OCI-M1 (cell line): ENCODE data around the gene TPSG1.
"Not testable (repeated sequence)": the region's sequence is repeated elsewhere in the genome, so short reads cannot be mapped to it uniquely, and the experiment has no call there.

ENCODE experiments used
- DNase-seq: peaks from one replicate; lab custom pipeline; 2025; lab: John Stamatoyannopoulos, UW

Gene TPSG1

DNA sequence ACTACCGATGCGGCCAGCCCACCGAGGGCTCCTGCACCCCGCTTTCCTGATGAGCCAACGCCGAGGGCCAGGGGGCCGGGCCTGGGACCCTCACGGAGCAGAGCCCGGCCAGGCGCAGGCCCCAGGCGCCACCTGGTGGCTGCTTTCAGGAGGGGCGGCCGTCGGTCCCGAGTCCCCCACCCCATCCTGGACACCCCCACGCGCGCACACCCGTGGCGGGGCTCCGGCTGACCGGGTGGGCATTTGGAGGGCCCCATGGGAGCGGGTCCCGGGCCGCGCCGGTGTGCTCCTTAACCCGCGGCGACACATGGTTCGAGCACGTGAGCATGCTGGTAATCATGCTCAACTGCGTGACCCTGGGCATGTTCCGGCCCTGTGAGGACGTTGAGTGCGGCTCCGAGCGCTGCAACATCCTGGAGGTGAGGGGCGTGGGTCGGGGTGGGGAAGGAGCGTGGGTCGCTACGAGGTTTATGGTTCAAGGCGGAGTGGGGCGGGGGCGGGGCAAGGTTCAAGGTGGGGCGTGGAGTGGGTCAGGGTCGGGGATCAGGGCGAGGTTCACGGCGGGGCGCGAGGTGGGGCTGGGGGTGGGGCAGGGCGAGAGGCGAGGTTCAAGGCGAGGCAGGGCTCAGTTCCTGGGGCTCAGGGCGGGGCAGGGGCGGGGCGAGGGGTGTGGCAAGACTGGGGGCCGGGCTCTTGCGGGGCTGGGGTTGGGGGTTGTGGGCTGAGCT is 30.2 kb downstream of the TPSG1 start:
- DNase-seq: no peak

DNA sequence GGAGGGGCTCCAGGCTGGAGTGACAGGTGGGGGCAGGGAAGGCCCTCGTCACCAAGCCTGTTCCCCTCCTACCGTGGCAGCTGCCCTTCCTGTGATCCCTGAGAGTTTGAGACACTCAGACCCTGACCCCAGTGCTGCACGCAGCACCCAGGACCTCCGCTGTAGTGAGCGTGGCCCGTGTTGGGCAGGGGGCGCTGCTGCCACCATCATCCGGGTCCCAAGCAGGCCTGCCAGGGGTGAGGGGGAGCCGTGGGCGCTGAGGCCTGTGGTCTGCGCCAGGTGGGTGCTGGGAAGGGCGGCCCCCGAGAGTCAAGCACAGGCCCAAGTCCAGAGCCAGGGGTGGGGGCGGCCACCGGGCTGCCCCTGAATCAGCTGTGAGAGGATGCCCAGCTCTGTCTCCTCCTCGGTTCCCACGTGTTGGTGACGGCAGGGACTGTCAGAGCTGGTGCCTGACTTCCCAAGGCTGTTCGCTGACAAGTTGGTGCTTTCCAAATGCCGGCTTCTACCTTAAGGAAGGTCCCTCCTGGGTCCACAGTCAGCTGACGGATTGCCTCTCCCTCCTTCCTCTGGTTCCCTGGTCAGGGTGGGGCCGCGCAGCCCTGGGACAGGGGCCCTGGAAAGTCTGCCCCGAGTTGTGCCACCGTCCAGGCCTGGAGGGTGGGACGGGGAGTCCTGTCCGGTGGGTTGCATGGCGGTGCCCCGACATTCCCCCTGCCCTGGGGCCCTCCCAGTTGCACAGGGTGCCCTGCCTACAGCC is 31.1 kb downstream of the TPSG1 start:
- no peak for DNase-seq

DNA sequence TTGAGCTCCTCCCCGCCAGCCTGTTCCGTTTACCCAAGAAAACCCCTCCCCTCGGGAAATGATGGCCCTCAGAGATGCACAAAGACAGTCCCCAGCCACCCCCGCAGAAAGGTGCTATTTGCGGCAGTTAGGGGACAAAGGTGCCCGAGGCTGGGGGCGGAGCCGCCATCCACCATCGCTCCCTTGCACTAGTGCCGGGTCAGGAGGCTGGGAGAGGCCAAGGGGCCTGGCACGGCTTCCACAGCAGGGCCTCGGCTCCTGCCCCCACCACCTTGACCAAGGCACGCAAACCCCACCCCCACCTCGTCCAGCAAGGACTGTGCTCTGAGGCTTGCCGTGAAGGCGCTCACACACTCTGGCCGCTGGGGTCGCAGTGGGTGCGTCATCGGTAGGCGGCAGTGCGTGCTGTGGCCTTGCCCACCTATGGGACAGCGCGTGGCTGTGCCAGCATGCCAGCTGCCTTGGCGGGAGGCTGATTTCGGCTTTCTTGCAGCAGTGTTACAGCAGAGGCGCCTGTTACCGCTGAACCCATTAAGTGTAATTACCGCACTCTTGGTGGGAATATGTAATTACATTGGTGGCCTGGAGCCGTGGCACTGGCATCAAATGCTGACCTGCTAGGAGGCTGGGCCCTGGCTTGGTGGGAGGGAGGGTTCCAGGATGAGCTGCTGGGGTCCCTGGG is 31.8 kb downstream of the TPSG1 start:
- DNase-seq: no peak

DNA sequence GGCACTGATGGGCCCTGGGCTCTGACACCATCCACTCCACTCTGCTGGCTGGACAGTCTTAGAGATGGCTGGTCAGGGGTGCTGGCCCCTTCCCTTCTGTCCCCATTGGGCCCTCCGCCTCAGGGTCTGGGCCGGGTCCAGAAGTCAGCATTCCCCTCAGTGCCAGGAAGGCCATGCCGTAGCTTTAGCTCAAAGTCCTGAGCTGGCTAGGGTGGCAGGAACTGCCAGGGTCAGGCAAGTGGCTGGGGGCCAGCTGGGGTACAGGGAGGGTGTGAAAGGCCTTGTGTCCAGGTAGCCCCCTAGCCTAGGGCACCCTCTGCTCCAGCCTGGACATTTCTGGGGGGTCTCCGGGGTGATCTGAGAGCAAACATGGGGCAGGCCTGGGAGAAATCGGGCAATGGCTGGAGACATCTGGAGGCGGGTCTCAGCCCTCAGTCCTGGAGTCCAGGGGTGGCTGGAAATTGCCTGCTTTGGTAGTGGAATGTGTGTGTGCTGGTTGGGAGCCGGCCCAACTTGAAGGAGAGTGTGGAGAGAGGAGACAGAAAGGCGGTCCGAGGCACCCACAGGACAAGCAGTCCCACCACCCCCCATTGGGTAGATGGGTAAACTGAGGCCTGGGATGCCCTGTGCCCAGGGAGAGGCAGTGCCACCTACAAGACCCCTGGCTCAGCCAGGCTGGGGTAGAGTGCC is 32.5 kb downstream of the TPSG1 start:
- no peak for DNase-seq

DNA sequence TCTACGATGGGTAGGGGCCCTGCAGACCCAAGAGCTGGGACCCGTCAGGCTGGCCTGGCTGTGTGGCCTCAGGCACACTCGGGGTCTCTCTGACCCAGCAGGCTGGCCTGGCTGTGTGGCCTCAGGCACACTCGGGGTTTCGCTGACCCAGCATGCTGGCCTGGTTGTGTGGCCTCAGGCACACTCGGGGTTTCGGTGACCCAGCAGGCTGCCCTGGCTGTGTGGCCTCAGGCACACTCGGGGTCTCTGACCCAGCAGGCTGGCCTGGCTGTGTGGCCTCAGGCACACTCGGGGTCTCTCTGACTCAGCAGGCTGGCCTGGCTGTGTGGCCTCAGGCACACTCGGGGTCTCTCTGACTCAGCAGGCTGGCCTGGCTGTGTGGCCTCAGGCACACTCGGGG is 34.3 kb downstream of the TPSG1 start:
- not testable (repeated sequence) for DNase-seq

DNA sequence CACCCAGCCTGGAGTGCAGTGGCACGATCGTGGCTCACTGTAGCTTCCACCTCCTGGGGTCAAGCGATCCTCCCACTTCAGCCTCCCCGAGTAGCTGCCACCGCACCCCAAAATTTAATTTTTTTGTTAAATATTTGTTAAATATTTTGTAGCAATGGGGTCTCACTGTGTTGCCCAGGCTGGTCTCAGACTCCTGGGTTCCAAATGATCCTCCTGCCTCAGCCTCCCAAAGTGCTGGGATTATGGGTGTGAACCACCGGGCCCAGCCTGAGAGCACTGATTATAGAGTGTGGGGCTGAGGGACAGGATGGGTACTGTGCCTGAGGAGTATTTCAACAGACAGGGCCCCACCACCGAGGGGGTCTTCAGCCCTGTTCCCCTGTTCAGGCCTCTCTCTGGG is 35.6 kb downstream of the TPSG1 start:
- no peak for DNase-seq

DNA sequence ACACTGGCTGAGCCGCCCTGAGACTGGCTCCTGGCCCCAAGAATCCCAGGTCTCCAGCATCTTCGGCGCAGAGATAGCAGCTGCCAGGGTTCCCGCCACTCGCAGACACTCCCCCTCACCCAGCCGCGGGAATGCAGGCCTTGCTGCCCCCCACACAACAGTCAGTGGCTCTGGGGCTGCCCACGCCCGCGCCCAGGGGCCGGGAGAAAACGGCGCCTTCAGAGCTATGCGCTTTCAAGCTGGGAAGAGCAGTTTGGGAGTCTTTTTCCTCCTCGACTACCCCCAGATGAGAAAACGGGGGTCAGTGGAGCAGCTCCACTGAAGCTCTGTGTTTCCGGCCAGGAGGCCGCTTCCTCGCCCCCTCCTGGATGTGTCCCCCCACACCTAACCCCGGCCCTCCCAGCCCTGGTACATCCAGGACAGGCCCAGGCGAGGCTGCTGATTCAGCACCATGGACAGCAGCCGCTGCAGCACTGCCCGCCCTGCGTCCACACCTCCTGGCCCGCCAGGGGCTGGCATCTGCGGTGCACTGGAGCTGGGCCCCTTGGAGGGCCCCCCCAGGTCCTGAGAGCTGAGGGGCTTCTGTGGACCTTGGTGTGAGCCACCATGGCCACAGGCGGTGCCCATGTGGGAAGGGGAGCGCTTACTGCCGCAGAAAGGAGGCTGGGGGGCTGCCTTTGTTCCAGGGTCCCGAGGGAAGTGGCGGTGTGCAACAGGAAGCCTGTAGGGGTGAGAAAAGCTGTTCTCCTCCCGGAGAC is 36.5 kb downstream of the TPSG1 start:
- peak; percentile 52 for DNase-seq

DNA sequence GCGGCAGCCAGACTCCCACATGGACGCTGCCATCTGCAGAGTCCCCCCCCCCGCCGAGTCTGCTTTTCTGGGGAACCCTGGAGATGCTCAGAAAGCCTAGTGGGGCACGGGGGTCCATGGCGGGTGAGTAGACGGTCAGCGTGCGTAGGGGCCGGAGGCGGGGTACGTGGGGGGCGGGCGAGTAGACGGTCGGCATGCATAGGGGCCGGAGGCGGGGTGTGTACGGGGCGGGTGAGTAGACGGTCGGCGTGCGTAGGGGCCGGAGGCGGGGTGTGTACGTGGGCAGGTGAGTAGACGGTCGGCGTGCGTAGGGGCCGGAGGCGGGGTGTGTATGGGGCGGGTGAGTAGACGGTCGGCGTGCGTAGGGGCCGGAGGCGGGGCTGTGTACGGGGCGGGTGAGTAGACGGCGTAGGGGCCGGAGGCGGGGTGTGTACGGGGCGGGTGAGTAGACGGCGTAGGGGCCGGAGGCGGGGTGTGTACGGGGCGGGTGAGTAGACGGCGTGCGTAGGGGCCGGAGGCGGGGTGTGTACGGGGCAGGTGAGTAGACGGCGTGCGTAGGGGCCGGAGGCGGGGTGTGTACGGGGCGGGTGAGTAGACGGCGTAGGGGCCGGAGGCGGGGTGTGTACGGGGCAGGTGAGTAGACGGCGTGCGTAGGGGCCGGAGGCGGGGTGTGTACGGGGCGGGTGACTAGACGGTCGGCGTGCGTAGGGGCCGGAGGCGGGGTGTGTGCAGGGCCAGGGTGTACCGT is 39.4 kb downstream of the TPSG1 start:
- DNase-seq: not testable (repeated sequence)

DNA sequence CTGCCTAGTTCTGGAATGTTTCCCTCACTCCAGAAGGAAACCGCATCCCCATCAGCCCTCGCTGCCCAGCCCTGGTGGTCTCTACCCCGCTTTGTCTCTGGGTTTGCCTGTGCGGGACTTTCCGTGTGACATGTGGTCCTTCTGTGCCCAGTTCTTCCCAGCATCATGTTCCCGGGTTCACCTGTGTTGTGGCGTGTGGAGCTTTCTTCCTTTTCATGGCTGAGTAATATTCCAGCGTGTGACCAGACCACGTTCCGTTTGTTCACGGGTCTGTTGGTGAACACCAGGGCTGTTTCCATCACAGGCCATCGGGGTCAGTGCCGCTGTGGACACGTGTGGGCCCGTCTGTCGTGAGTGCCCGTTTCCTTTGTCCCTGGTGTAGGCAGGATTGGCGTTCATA is 40.1 kb downstream of the TPSG1 start:
- no peak for DNase-seq

DNA sequence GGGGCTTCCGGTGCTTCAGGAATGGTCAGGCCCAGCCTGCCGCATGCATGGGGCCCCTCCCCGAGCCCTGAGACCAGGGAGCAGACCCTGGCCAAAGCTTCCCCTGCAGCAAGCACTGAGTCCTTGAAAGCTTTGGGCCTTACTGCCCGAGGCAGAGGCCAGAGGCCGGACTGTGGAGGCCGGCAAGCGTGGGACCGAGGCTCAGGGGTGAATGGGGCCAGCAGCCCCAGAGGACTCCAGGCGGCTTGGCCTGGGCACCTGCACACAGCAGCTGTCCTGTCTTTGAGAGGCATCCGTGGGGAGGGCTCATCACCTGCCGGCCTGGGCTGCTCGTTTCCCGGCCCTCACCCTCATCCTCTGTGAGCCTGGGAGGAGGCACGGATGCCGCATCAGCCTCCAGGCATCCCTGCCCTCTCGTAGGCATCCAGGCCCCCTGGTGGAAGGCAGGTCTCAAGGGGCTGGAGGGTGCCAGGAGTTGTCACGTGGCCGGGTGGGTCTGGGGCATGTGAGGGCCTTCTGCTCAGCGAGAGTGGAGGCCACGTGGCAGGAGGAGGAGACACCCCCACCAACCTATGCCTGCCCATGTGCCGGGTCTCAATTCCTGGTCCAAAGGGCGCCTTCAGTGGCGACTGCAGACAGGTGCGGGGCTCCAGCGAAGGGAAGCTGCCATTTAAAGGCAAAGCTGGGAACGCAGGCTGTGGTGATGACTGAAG is 40.8 kb downstream of the TPSG1 start:
- DNase-seq: no peak

DNA sequence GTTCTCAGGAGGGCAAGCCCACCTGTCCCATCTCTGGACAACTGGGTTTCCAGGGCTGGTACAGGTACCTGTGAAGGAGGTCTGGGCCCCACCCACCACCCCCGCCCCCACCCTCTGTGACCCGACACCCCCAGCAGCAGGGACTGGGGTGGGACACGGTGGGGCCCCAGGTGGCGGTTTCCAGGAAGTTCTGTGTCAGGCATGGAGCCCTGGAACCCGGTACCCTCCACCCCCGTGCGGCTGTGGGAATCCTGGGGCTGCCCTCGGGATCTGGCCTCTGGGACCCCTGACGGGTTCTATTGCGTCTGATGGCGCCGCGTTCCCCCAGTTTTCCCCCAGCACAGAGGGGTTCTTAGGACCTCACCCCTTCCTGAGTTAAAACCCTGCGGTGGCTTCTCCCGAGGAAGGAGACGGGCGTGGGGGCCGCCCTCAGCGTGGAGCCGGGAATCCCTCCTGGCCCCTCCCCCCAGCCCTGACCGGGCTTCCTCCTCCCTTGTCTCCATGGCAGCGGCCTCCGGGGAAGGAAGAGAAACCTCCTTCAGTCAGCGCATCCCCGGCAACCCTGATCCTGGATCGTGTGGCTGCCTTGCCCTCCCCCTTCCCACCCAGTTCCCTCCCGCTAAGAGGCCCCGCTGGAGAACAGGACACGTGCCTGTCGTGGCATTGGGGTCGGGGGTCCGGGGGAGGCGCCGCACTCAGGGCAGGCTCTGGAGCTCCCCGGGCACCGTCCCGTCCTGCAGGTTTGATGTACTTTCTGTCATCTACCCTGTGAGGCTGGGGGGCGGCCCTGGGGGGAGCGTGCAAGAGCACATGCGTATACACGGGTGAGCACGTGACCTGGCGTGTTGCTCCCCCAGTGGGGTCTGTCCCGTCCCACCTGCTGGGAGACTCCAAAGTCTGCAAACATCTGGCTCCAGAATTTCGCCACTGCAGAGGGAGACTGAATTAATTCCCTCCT is 41.8 kb downstream of the TPSG1 start:
- no peak for DNase-seq

DNA sequence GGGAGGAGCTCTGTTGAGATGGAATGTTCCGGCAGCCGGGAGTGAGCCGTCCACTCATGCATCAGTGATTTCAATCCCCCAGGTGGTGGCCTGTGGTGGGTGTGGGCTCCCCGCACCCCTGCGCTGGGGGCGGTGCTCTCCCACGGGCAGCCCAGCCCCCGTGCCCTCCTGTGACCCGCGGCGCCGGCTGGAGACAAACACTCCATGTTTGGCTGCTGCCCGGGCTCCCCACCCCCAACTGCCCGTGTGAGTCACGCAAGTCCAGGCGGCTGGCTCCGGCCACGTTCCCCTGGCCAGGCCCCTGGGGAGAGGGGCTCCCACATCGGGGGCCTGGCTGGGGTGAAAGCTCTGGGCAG is 42.8 kb downstream of the TPSG1 start:
- no peak for DNase-seq

DNA sequence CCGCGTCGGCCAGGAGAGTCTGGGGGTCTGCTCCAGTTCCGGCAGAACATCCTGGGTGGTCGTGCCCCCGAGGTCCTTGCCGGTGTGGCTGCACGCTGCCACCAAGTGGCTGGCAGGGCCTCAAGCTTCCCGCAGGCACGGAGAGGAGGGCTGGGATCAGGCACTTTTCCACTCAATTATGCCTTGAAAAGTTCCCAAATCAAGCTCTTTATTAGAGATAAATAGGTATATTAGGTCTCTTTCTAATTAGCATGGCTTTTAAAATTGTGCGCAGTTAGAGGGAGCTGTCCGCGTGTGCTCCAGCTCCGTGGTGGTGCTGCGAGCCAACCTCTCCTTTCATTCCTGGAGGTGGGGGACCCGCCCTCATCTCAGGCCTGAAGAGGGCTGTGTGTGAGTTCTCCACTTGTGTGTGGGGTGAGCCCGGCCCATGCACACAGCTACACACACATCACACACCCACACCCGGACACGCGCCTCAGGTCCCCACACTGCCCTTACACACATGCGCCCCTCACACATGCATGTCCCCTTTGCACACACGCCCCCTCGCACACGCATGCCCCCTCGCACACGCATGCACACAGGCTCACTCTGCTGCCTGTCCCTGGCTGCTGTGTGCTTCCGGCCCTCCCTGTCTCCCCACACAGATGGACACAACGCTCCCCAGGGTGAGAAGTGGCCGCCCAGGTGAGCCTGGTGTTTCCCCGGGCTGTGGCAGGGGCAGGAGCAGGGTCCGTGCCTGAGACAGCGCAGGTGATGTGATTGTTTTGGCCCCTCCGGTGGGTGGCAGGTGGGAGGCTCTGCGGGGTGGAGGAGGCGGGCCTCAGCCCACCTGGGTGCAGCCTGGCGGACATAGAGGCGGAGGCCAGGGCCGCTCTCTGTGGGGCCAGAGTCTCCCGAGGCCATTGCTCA is 43.4 kb downstream of the TPSG1 start:
- DNase-seq: no peak

DNA sequence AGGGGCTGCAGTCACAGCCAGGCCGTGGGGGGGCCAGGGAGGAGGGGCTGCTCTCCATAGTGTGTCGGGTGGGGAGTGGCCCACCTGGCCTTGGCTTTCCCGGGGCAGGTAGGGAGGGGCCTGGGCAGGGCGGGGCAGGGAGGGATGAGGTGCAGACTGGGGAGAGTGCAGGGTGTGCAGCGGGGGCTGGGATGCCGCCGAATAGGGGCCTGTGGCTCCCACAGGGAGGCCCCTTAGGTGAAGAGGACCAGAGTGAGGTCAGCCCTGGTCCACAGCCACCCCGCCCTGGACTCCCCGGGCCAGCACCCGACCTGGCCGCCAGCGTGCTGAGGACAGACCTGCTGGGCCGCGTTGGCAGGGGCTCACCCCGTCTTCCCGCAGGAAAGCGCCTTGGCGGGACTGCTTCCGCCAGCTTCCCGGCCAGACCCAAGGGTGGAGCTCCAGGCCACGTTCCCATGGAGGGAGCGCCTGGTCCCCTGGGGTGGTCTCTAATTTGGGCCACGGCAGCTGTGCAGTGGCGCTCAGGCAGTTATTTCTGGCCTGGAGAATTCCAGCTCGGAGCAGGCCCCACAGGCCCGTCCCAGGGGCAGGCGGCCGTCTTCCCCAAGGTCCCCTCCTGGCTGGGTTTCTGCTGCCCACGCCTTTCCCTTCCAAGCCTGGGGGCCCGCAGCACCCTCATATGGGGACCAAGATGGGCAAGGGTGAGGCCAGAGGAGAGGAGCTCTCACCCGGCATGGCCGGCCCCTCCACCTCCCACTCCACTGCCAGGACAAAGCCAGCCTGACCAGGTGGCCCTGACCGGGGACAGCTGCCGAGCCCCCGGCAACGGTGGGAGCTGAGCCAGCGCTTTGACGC is 44.3 kb downstream of the TPSG1 start:
- DNase-seq: no peak

DNA sequence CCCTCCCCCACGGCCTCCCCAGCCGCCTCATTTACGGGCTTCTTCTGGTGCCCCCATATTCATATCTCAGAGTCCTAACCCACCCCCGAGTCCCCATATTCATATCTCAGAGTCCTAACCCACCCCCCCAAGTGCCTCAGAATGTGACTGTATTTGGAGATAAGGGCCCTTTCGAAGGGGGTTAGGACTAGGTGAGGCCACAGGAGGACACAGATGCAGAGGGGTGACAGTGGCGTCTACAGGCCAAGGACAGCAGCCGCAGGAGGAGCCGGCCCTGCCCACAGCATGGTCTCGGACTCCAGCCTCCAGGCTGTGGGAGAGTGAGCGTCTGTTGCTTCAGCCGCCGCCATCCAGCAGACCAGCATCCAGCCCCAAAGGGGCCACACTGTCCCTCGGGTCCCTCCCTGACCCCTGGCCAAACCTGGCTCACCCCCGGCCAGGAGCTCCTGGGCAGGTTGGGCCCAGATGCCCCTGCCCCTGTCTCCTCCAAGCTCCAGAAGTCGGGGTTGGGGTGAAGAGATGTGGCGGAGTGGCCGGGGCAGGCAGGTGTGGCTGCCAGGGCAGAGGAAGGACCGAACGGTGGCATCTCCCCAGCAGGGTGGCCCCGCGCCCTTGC is 46.7 kb downstream of the TPSG1 start:
- DNase-seq: peak; percentile 6

DNA sequence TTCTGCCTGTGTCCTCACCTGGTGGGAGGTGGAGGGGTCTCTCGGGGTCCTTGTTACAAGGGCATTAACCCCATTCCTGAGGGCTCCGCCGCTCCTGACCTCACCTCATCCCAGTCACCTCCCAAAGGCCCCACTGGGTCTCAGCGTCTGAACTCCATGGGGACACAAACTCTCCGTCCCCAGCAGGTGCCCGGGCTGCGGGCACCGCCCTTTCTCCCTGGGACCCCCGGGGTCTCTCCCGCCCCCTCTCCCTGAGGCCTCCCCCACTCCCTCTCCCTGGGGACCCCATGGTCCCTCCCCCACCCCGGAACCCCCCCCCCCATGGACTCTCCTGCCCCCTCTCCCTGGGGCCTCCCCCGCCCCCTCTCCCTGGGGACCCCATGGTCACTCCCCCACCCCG is 47.3 kb downstream of the TPSG1 start:
- DNase-seq: no peak

DNA sequence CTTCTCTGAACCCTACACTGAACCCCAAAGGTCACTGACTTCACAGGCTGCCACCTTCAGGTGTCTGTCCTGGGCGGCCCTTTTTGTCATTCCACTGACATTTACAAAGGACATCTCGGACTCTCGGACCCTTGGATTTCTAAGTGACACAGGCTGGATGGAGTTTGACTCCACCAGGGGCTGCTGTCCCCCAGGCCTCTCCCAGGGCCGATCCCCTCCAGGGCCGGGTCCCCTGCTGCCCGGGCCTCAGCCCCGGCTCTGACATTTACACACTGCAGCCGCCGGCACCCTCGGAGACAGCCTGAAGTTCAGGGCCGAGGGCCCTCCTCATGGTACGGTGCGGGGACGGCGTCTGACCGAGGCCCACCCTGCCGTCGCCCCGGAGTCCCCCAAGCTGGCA is 48.0 kb downstream of the TPSG1 start:
- no peak for DNase-seq
